K562 (cell line): ENCODE measurements around the gene CNPPD1. TPM values are rescaled to one million over a fixed set of nuclear protein-coding genes. Genes with fewer than 3 reads are reported as not detected.

Experiments
- ATAC-seq: fragments of 200-7000 bp; cut with Tn5 transposase; 3 replicates; pipeline ENCODE4 v1.9.1; 2020; ENCODE audit warnings: moderate library complexity
- BruUV-seq: library from RNA; stranded (reverse); fragments of 400-500 nt; replicated peaks from 2 replicates; lab custom pipeline; 2021; lab: Mats Ljungman, UMichigan
- CTCF ChIA-PET: fragments of 300-600 bp; formaldehyde crosslinking; extraction: SDS; loops from one replicate; lab custom pipeline; 2021; ENCODE audit warnings: low intra/inter-chr PET ratio; lab: Yijun Ruan, JAX
- POLR2A ChIA-PET: fragments of 300-600, 350-650 bp; sonication (Branson Sonifier 250); formaldehyde crosslinking; extraction: SDS; loops from one replicate; lab custom pipeline; 2021; ENCODE audit warnings: antibody characterized with exemption, inconsistent platforms; lab: Yijun Ruan, JAX
- DNase-seq, 4 experiments: peaks; one replicate each; pipeline versions ENCODE4 v3.0.0 to v3.0.0-alpha.2; 2011 to 2018; ENCODE audit warnings: low spot score in 3 of 4, mixed read lengths in 3 of 4; ENCODE audit errors: extremely low read depth in 1 of 4
- FAIRE-seq: peaks from 2 replicates; lab custom pipeline; 2011; peaks lifted over from hg19 to GRCh38; lab: Jason Lieb, UNC
- H2AFZ ChIP-seq: 2 replicates; pipeline ENCODE4 v1.6.0; 2011; ENCODE audit warnings: low read depth, low read length, control low read depth, inconsistent platforms
- H3K27ac ChIP-seq: fragments of 200-600 bp; 3 replicates; pipeline ENCODE4 v1.8.0; 2011; ENCODE audit warnings: low read depth, mild to moderate bottlenecking, control low read depth, inconsistent platforms, low read length, moderate library complexity, mixed read lengths; ENCODE audit errors: extremely low read depth
- H3K27me3 ChIP-seq, 2 experiments: fragments of 300-600 bp in 1 of 2; 2 replicates in 1 of 2; 3 replicates in 1 of 2; pipeline versions ENCODE4 v1.6.0 to v1.8.0; 2011; ENCODE audit warnings: inconsistent platforms in 2 of 2, low read length in 2 of 2, mild to moderate bottlenecking in 1 of 2, mixed read lengths in 1 of 2, moderate library complexity in 1 of 2; ENCODE audit not compliant: control insufficient read depth in 2 of 2, insufficient read depth in 2 of 2
- H3K36me3 ChIP-seq: fragments of 300-600 bp; 3 replicates; pipeline ENCODE4 v1.8.0; 2011; ENCODE audit warnings: mild to moderate bottlenecking, low read length, inconsistent platforms; ENCODE audit not compliant: control insufficient read depth, insufficient read depth
- H3K4me1 ChIP-seq, 2 experiments: fragments of 200-600 bp in 1 of 2; replicated peaks in 1 of 2; 2 replicates in 1 of 2; 3 replicates in 1 of 2; pipeline versions ENCODE4 v1.5.1 to v1.8.0; 2011; ENCODE audit warnings: inconsistent platforms in 2 of 2, low read length in 2 of 2, mild to moderate bottlenecking in 1 of 2, mixed read lengths in 1 of 2, moderate library complexity in 1 of 2; ENCODE audit not compliant: control insufficient read depth in 2 of 2, insufficient read depth in 2 of 2
- H3K4me2 ChIP-seq: 2 replicates; pipeline ENCODE4 v1.6.1; 2011; ENCODE audit warnings: low read length, control low read depth, inconsistent platforms, mixed read lengths; ENCODE audit not compliant: insufficient read depth
- H3K4me3 ChIP-seq: fragments of 200-600 bp; sonication (generic), shearing (Covaris generic); 2 replicates; pipeline ENCODE4 v1.5.1; 2016; ENCODE audit warnings: control low read depth, inconsistent platforms
- H3K79me2 ChIP-seq: fragments of 200-600 bp; 3 replicates; pipeline ENCODE4 v1.8.0; 2011; ENCODE audit warnings: low read length, inconsistent platforms; ENCODE audit not compliant: control insufficient read depth, insufficient read depth
- H3K9ac ChIP-seq, 2 experiments: 2 replicates each; pipeline versions ENCODE4 v1.6.0 to v1.6.1; 2011; ENCODE audit warnings: low read depth in 2 of 2, low read length in 2 of 2, control low read depth in 1 of 2, inconsistent platforms in 1 of 2, mild to moderate bottlenecking in 1 of 2, mixed read lengths in 1 of 2; ENCODE audit not compliant: insufficient read depth in 1 of 2
- H3K9me1 ChIP-seq: one replicate; pipeline ENCODE4 v1.6.0; 2011; ENCODE audit warnings: inconsistent platforms, mild to moderate bottlenecking, low read length, moderate library complexity; ENCODE audit not compliant: control insufficient read depth, insufficient read depth
- H3K9me3 ChIP-seq: replicated peaks from 2 replicates; pipeline ENCODE4 v1.5.1; 2011; ENCODE audit warnings: low read depth, low read length, inconsistent platforms; ENCODE audit not compliant: control insufficient read depth, insufficient read depth
- H4K20me1 ChIP-seq: replicated peaks from 2 replicates; pipeline ENCODE4 v1.6.1; 2011; ENCODE audit warnings: low read length, inconsistent platforms, mixed read lengths; ENCODE audit not compliant: control insufficient read depth, insufficient read depth
- E2F3 ChIP-seq: fragments of 250-450 bp; sonication (Bioruptor Pico); IDR thresholded peaks from 2 replicates; pipeline ENCODE4 v1.4.0; 2020; ENCODE audit warnings: mild to moderate bottlenecking
- MAFK ChIP-seq: IDR thresholded peaks from 2 replicates; pipeline ENCODE4 v1.6.1; 2011; ENCODE audit warnings: low read length, improper control_type of control experiment
- MTA3 ChIP-seq: fragments of 450-650 bp; formaldehyde crosslinking; IDR thresholded peaks from 2 replicates; pipeline ENCODE4 v1.6.1; 2017; ENCODE audit warnings: mild to moderate bottlenecking, borderline replicate concordance
- WGBS: fragments of 100-300 bp; shearing (Covaris generic); methylation state at CpG from one replicate; pipeline ENCODE4 v1.1.6; 2016; ENCODE audit warnings: low coverage, mixed read lengths; ENCODE audit not compliant: insufficient coverage; ENCODE audit errors: missing lambda C conversion rate; 5-methylcytosine and 5-hydroxymethylcytosine counted together
- in situ Hi-C: fragments of 300-500 bp; cut with MboI; formaldehyde crosslinking; loops from 4 replicates; pipeline ENCODE4 v1.15.0; 2018; ENCODE audit warnings: inconsistent platforms, mixed read lengths
- intact Hi-C: fragments of 100-400 bp; cut with micrococcal nuclease; formaldehyde crosslinking; loops from 2 replicates; pipeline ENCODE4 v1.14.2; 2022
- polyA plus RNA-seq, 8 experiments: library from polyadenylated mRNA; depleted of rRNA in 4 of 8; stranded (reverse) in 5 of 8; unstranded in 3 of 8; fragments of >200 nt; fragmentation: Nextera tagmentation in 2 of 8; fragmentation: Illumina TruSeq in 1 of 8; extraction: Ambion mirVana in 2 of 8; extraction: Trizol in 1 of 8; gene quantifications; 2 replicates each; pipeline versions ENCODE4 v1.2.1 to v1.2.3, GENCODE V29; 2011 to 2014; ENCODE audit warnings: inconsistent platforms in 1 of 8, missing spikeins in 1 of 8
- total RNA-seq, 7 experiments: library from RNA; depleted of rRNA in 6 of 7; stranded (reverse); fragments of >200 nt in 6 of 7; fragmentation: Illumina TruSeq in 2 of 7; extraction: Trizol in 2 of 7; gene quantifications; 2 replicates each; pipeline versions ENCODE4 v1.2.1 to v1.2.3, GENCODE V29; 2011 to 2021; ENCODE audit warnings: low replicate concordance in 1 of 7
- TF ChIP-seq, protein P1 (sequence below): fragments of 450-650 bp; IDR thresholded peaks from 2 replicates; pipeline ENCODE4 v1.6.1; 2016; ENCODE audit warnings: borderline replicate concordance

Gene CNPPD1
- total and polyA plus RNA-seq, 9 of the 15 experiments (the other 6 are each of a cell fraction or from before 2014, with no cell fraction given), result 9.9 to 53.5 (median 27.0) TPM

DNA sequence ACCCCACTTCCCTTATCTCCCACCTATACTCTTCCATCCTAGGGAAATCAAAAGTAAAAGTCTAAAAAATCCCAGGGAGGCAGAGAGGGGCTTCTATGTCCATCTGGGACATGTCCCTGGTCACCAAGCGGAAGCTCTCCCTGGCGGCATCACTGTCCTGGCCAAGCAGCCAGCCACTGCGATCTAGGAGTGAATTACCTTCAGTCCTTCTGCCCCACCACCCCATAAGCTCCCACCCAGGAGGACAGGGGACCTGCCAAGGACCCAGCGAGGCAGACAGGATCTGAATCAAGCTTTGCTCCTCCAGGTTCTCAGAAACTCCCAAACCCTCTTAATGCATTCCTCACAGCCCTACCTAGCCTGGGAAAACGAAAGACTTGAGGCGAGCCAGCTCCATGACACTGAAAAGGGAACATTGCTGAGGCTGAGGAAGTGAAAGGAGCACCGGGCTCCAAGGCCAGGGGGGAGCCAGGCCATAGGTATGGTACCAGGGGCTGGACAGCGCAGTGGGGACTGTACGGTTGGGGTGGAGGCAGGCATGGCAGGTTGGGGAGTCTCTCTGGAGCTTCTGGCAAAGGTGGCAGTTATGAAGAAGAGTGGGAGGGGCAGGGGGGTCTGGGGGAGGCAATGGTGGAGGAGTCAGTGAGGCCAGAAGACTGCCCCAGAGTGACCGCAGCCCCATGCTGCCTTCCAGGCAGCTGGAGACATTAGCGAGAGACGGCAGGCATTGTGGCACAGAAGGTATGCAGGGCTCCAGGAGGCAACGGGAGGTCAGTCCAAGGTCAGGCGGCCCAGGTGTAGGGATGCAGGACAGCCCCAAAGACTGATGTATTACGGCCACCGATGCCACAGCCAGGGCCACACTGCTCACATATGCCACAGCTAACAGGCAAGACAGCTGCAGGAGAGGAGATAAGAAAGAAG is 4.2 kb downstream of the CNPPD1 start:
- intact Hi-C loops, result no loop called here
- POLR2A ChIA-PET, result interaction anchor here (0.7 to 1.5 kb wide), 3 partner anchors 12 to 178 kb away, joined by 3 read pairs; partner anchors contain the start of genes GLB1L, NHEJ1 and STK16

DNA sequence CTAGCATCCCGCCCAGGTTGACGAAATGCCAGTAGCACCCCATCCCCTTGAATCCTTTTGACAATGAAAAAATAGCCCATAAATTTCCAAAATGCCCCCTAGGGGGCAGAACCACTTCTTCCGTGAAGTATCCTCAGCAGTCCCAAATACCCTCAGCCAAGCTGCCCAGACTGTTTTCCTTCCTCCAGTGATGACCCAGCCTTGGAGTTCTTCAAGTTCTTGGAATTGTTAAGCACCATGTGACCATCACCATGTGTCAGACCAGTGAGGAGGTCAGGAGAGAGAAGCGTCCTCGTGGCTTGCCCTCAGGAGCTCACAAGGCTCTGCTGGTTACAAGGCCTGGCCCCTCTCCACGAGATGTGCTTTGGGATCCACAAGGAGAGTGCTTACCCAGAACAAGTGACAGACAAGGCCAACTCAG is 5.5 kb downstream of the CNPPD1 start:
- intact Hi-C loops, result loop anchor here (1.0 kb wide), 1 partner anchor 127 kb away; no protein-coding TSS in a partner anchor
- peak; percentile 41 to 59 (median 44) for DNase-seq
- TF ChIP-seq, protein P1, sequence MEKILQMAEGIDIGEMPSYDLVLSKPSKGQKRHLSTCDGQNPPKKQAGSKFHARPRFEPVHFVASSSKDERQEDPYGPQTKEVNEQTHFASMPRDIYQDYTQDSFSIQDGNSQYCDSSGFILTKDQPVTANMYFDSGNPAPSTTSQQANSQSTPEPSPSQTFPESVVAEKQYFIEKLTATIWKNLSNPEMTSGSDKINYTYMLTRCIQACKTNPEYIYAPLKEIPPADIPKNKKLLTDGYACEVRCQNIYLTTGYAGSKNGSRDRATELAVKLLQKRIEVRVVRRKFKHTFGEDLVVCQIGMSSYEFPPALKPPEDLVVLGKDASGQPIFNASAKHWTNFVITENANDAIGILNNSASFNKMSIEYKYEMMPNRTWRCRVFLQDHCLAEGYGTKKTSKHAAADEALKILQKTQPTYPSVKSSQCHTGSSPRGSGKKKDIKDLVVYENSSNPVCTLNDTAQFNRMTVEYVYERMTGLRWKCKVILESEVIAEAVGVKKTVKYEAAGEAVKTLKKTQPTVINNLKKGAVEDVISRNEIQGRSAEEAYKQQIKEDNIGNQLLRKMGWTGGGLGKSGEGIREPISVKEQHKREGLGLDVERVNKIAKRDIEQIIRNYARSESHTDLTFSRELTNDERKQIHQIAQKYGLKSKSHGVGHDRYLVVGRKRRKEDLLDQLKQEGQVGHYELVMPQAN, result no peak
- no peak for TF ChIP-seq MAFK
- no peak for TF ChIP-seq MTA3

More for the DNA sequence above, 4.2 kb downstream of the CNPPD1 start:
- no peaks in the 10 kb centered on the region for H3K9me1 ChIP-seq
- no peak for DNase-seq
- H3K4me3 ChIP-seq, result no peak overlapping the region
- H3K36me3 ChIP-seq, result peaks cover 29% of the 10 kb centered on the region; the same call in 2 of the 3 replicates
- H3K27me3 ChIP-seq, result no peaks in the 10 kb centered on the region
- no peaks in the 10 kb centered on the region for H3K9me3 ChIP-seq
- TF ChIP-seq E2F3 (CRISPR knock-in tag), result no peak
- no peak overlapping the region; a peak in 1 of 4 replicates for H3K9ac ChIP-seq
- H3K27ac ChIP-seq, result no peak overlapping the region
- CTCF ChIA-PET, result no interaction called here
- in situ Hi-C loops, result loop anchor here (5.0 kb wide), 2 partner anchors 35 to 120 kb away; partner anchors contain the start of gene ZFAND2B
- no TSS peak for BruUV-seq
- FAIRE-seq, result no peak
- peaks cover 8 to 16% of the 10 kb centered on the region in 2 experiments; a peak in 4 of 5 replicates for H3K4me1 ChIP-seq
- H4K20me1 ChIP-seq, result no peaks in the 10 kb centered on the region
- WGBS, result 84% methylated on average over 14 of the region's 16 CpGs
- H3K79me2 ChIP-seq, result peaks cover 18% of the 10 kb centered on the region
- ATAC-seq, result no peak
- no peak overlapping the region for H3K4me2 ChIP-seq
- no peak overlapping the region for H2AFZ ChIP-seq

More for the DNA sequence above, 5.5 kb downstream of the CNPPD1 start:
- Histone ChIP-seq H3K27me3 (no peaks in the 10 kb centered on the region), H4K20me1 (no peaks in the 10 kb centered on the region), H3K4me1 (peaks cover 6% of the 10 kb centered on the region in 2 experiments; a peak in 3 of 5 replicates), H3K4me3 (no peak overlapping the region), H3K36me3 (peaks cover 29% of the 10 kb centered on the region; the same call in 2 of the 3 replicates), H3K9me1 (no peaks in the 10 kb centered on the region), H3K4me2 (no peak overlapping the region), H3K9me3 (no peaks in the 10 kb centered on the region), H3K27ac (no peak overlapping the region; the same call in 2 of the 3 replicates), H3K9ac (peak overlapping the region in 1 of 2 experiments; percentile 11; a peak in 1 of 4 replicates), H2AFZ (no peak overlapping the region), H3K79me2 (peaks cover 9% of the 10 kb centered on the region)
- FAIRE-seq (peak; percentile 73), ATAC-seq (peak; percentile 82)
- CTCF ChIA-PET, result interaction anchor here (0.9 to 1.0 kb wide), 2 partner anchors 123 to 127 kb away, joined by 3 to 5 read pairs; no protein-coding TSS in a partner anchor
- WGBS, result 31% methylated on average over 5 of the region's 6 CpGs
- in situ Hi-C loops, result loop anchor here (5.0 kb wide), 2 partner anchors 36 to 121 kb away; partner anchors contain the start of gene ZFAND2B
- POLR2A ChIA-PET, result interaction anchor here (0.6 to 1.5 kb wide), 4 partner anchors 38 to 1118 kb away, joined by 3 read pairs; partner anchors contain the start of genes GLB1L and STK16
- no TSS peak for BruUV-seq
